Measurements from ENCODE around the gene QRSL1. TPM values are rescaled to one million over a fixed set of nuclear protein-coding genes. Genes with fewer than 3 reads are reported as not detected.
A peak's percentile ranks its signal among the peaks of the same experiment; 100 is the strongest.

Gene QRSL1
- total and polyA plus RNA-seq, 2 of the 4 experiments (the other 2 are of a cell fraction), result 6.1 to 10.9 TPM

DNA sequence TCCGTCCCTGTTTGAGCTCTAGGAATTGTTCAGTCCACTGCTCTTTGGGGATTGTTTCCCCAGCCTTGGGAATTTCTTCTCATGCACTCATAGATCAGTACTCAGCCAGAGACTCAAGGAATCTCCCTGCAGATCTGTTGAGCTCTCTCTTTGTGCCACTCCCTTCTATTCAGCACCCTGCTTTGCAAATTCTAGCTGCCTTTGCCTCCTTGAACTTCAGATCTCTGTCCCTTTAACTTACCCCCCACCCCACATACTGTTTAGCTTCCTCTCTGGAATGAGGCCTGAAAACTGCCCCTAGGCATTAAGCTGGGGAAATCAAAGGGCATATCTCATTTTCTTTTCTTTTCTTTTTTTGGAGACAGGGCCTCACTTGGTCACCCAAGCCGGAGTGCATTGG, 30.5 kb downstream of the QRSL1 start:
- in situ Hi-C loops (cut with MboI; ENCODE audit: low sequenced_read_pairs) (no loop called here), dilution Hi-C loops (cut with HindIII; ENCODE audit: low sequenced_read_pairs, unreplicated experiment) (no loop called here), intact Hi-C loops (cut with micrococcal nuclease) (no loop called here)
- no peak overlapping the region for H4K5ac ChIP-seq (ENCODE audit: low read depth, low read length)
- H2BK5ac ChIP-seq (ENCODE audit: low read depth, low read length, poor library complexity, severe bottlenecking), result no peak overlapping the region
- H3K4me3 ChIP-seq (ENCODE audit: insufficient read depth, low read depth, low read length), result no peak overlapping the region
- H4K8ac ChIP-seq (ENCODE audit: low read depth in 2 of 2, low read length in 2 of 2), result no peak overlapping the region
- H3K9me1 ChIP-seq (ENCODE audit: insufficient read depth, low read length), result no peaks in the 10 kb centered on the region
- H3K27me3 ChIP-seq (ENCODE audit: control insufficient read depth, insufficient read depth, low read length), result no peaks in the 10 kb centered on the region
- no peak overlapping the region for H3K9ac ChIP-seq (ENCODE audit: low read depth, low read length)
- H3K79me1 ChIP-seq (ENCODE audit: low read depth in 1 of 2, low read length in 2 of 2), result no peaks in the 10 kb centered on the region
- DNase-seq (no peak), ATAC-seq (ENCODE audit: low read depth) (no peak)
- TF ChIP-seq SMC3 (IDR thresholded peaks at IDR 0.05; ENCODE audit: low read depth, low read length), result no peak
- no peak for TF ChIP-seq USF2 (IDR thresholded peaks at IDR 0.05; ENCODE audit: low read depth, low read length)
- no peak for TF ChIP-seq RAD21 (IDR thresholded peaks at IDR 0.05; ENCODE audit: low read length)
- TF ChIP-seq CHD1 (IDR thresholded peaks at IDR 0.05; ENCODE audit: low read depth, low read length), result no peak
- TF ChIP-seq FOS (IDR thresholded peaks at IDR 0.05; ENCODE audit: low read depth, low read length), result no peak
- TF ChIP-seq MAFK (IDR thresholded peaks at IDR 0.05; ENCODE audit: low read depth, low read length), result no peak
- TF ChIP-seq MAZ (IDR thresholded peaks at IDR 0.05; ENCODE audit: borderline replicate concordance, low read depth, low read length), result no peak
- no peak for TF ChIP-seq RFX5 (IDR thresholded peaks at IDR 0.05; ENCODE audit: low read depth, low read length)
- no peak overlapping the region for H3K56ac ChIP-seq (ENCODE audit: extremely low read depth, insufficient read depth, low read length)
- no TSS peak for BruUV-seq (replicated peaks)
- no peak overlapping the region for H3K4me2 ChIP-seq (ENCODE audit: low read depth, low read length)
- no peak overlapping the region for H2BK15ac ChIP-seq (ENCODE audit: low read depth, low read length)
- no peaks in the 10 kb centered on the region for H3K4me1 ChIP-seq (ENCODE audit: control insufficient read depth, insufficient read depth, low read length)
- H3K14ac ChIP-seq (replicated peaks; ENCODE audit: low read depth, low read length), result no peak overlapping the region
- ChIA-PET POLR2A (ENCODE audit: unreplicated experiment) (no interaction called here), CTCF (no interaction called here)
- no peak overlapping the region for H2BK120ac ChIP-seq (ENCODE audit: low read depth, low read length)
- 100% methylated on average over 1 of the region's 2 CpGs; no CpG with 5 or more reads in 1 of the 2 experiments for WGBS, 2 experiments (ENCODE audit: extremely low coverage in 2 of 2, insufficient read length in 1 of 2)
- no peak overlapping the region for H3K23ac ChIP-seq (ENCODE audit: low read depth, low read length)
- peak overlapping the region; percentile 25 for H2AK9ac ChIP-seq (replicated peaks; ENCODE audit: low read depth, low read length, poor library complexity)
- H2AK5ac ChIP-seq (ENCODE audit: low read depth, low read length), result no peak overlapping the region
- H3K18ac ChIP-seq (ENCODE audit: low read depth, low read length), result no peak overlapping the region
- no peak overlapping the region for H4K91ac ChIP-seq (ENCODE audit: insufficient read depth, low read depth, low read length)
- H3K4ac ChIP-seq (ENCODE audit: low read depth, low read length), result no peak overlapping the region
- no peak overlapping the region for H2BK20ac ChIP-seq (ENCODE audit: low read depth, low read length)
- H3K36me3 ChIP-seq (ENCODE audit: control insufficient read depth, insufficient read depth, low read length), result peaks cover 16% of the 10 kb centered on the region
- H3K9me3 ChIP-seq (ENCODE audit: control insufficient read depth, insufficient read depth, low read length), result peaks cover 4% of the 10 kb centered on the region; the same call in 1 of the 2 replicates
- no peaks in the 10 kb centered on the region for H4K20me1 ChIP-seq (ENCODE audit: insufficient read depth, low read length)
- no peak overlapping the region for H3K27ac ChIP-seq (ENCODE audit: insufficient read depth, low read length)
- H2AFZ ChIP-seq (replicated peaks; ENCODE audit: low read length, poor library complexity), result no peak overlapping the region

All from IMR-90 (cell line).